Keratinocyte (primary cell): ENCODE results near the gene DTWD2.

Experiments
- CTCF ChIP-seq, 3 experiments: IDR thresholded peaks in 1 of 3; conservative IDR thresholded peaks in 1 of 3; optimal IDR thresholded peaks in 1 of 3; 2 replicates in 2 of 3; 3 replicates in 1 of 3; pipeline versions ENCODE3 to v1.5.1; 2011; ENCODE audit warnings: low read length in 3 of 3, mild to moderate bottlenecking in 3 of 3, moderate library complexity in 2 of 3, control low read depth in 1 of 3, inconsistent platforms in 1 of 3; ENCODE audit not compliant: insufficient read depth in 2 of 3; ENCODE audit errors: extremely low read depth in 1 of 3
- EZH2 ChIP-seq: IDR thresholded peaks from one replicate; pipeline ENCODE4 v1.6.1; 2012; ENCODE audit warnings: inconsistent platforms, mild to moderate bottlenecking, low read length, moderate library complexity

- TF ChIP-seq EZH2 (no peak), CTCF (optimal IDR thresholded peaks at IDR 0.05 in 1 of 3, IDR thresholded peaks at IDR 0.05 in 1 of 3, conservative IDR thresholded peaks at IDR 0.05 in 1 of 3; ENCODE audit: extremely low read depth in 1 of 3, insufficient read depth in 2 of 3, low read length in 3 of 3) (no peak)
Observed at GRCh38 chr5:119022773-119023172, 34.4 kb upstream of the DTWD2 start.
